Kidney (tissue), 14 donors: Measurements from ENCODE around the gene MAD1L1. TPM values are rescaled to one million over a fixed set of nuclear protein-coding genes. Genes with fewer than 3 reads are reported as not detected.

ENCODE experiments used
- DNase-seq, 5 donors: peaks; one replicate each; pipeline ENCODE4 v3.0.0-alpha.2; 2013 to 2020
- FAIRE-seq: peaks from 2 replicates; lab custom pipeline; 2012; peaks lifted over from hg19 to GRCh38; lab: Jason Lieb, UNC
- H3K27ac ChIP-seq, 2 donors: one replicate each; pipeline ENCODE4 v1.7.0; 2013; ENCODE audit warnings: low read depth in 2 of 2, low read length in 2 of 2, inconsistent platforms in 1 of 2
- H3K27me3 ChIP-seq: one replicate; pipeline ENCODE4 v1.7.1; 2013; ENCODE audit warnings: low read length, inconsistent platforms; ENCODE audit not compliant: control insufficient read depth, insufficient read depth
- H3K36me3 ChIP-seq, 3 donors: one replicate each; pipeline versions ENCODE4 v1.7.0 to v1.7.1; 2013; ENCODE audit warnings: low read length in 3 of 3, control low read depth in 1 of 3, inconsistent platforms in 1 of 3; ENCODE audit not compliant: insufficient read depth in 3 of 3, control insufficient read depth in 2 of 3
- H3K4me1 ChIP-seq, 3 donors: one replicate each; pipeline versions ENCODE4 v1.7.0 to v1.7.1; 2013; ENCODE audit warnings: low read length in 3 of 3, inconsistent platforms in 1 of 3, low read depth in 1 of 3; ENCODE audit not compliant: control insufficient read depth in 2 of 3, insufficient read depth in 2 of 3
- H3K4me3 ChIP-seq, 3 donors: one replicate each; pipeline versions ENCODE4 v1.7.0 to v1.8.1; 2013; ENCODE audit warnings: low read length in 3 of 3, control low read depth in 1 of 3, inconsistent platforms in 1 of 3
- H3K9ac ChIP-seq, 3 donors: one replicate each; pipeline versions ENCODE4 v1.7.0 to v1.7.1; 2013; ENCODE audit warnings: low read length in 3 of 3, control low read depth in 1 of 3, inconsistent platforms in 1 of 3
- H3K9me3 ChIP-seq, 3 donors: one replicate each; pipeline versions ENCODE4 v1.7.0 to v1.7.1; 2013; ENCODE audit warnings: low read length in 3 of 3, control low read depth in 1 of 3, inconsistent platforms in 1 of 3; ENCODE audit not compliant: control insufficient read depth in 2 of 3, insufficient read depth in 1 of 3
- intact Hi-C: fragments of 100-400 bp; cut with DNase I; formaldehyde crosslinking; loops from one replicate; pipeline ENCODE4 v1.11.1; 2022
- polyA plus RNA-seq: library from polyadenylated mRNA; stranded (reverse); fragments of 350-450 nt; fragmentation: Illumina TruSeq; extraction: RNeasy Lipid Tissue Mini Kit (QIAGEN cat#74804); gene quantifications from one replicate; pipeline ENCODE4 v1.2.3, GENCODE V29; 2014; ENCODE audit warnings: low read depth, low replicate concordance; ENCODE audit not compliant: insufficient read depth
- total RNA-seq: library from RNA; stranded (reverse); fragmentation: NEBNext Ultra II Directional; extraction: Animal tissue kit (Norgen Biotek cat#: 25700); gene quantifications from one replicate; pipeline ENCODE4 v1.2.1, GENCODE V29; 2021
- TF ChIP-seq, protein P1 (sequence below): IDR thresholded peaks from 3 replicates; pipeline ENCODE4 v1.5.1; 2012; ENCODE audit warnings: mild to moderate bottlenecking, moderate library complexity, borderline replicate concordance; ENCODE audit not compliant: insufficient read depth; ENCODE audit errors: extremely low read depth
- donor health status: control.
- donor health status: control.
- donor health status: control.
- donor health status: control.
- donor health status: control.
- donor health status: DM: yes; HTN: yes; CAD: no.
- donor health status: Normal renal cell carcinoma (clear cell type).

MAD1L1 gene
- total and polyA plus RNA-seq, 2 donors from 2014 or later: 33.2 to 45.2 TPM

GRCh38 chr7:1915956-1916600 lies 316.7 kb downstream of the MAD1L1 start:
- Histone ChIP-seq H3K27ac (no peak overlapping the region), H3K9ac (no peak overlapping the region), H3K9me3 (no peaks in the 10 kb centered on the region), H3K36me3 (no peaks in the 10 kb centered on the region), H3K4me3 (no peak overlapping the region), H3K27me3 (no peaks in the 10 kb centered on the region), H3K4me1 (peaks cover 0 to 8% (median 0%) of the 10 kb centered on the region in 3 donors)
- intact Hi-C loops: no loop called here
- DNase-seq (peak in 1 of 5 donors; percentile 54), FAIRE-seq (no peak)
- TF ChIP-seq, protein P1, sequence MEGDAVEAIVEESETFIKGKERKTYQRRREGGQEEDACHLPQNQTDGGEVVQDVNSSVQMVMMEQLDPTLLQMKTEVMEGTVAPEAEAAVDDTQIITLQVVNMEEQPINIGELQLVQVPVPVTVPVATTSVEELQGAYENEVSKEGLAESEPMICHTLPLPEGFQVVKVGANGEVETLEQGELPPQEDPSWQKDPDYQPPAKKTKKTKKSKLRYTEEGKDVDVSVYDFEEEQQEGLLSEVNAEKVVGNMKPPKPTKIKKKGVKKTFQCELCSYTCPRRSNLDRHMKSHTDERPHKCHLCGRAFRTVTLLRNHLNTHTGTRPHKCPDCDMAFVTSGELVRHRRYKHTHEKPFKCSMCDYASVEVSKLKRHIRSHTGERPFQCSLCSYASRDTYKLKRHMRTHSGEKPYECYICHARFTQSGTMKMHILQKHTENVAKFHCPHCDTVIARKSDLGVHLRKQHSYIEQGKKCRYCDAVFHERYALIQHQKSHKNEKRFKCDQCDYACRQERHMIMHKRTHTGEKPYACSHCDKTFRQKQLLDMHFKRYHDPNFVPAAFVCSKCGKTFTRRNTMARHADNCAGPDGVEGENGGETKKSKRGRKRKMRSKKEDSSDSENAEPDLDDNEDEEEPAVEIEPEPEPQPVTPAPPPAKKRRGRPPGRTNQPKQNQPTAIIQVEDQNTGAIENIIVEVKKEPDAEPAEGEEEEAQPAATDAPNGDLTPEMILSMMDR: no peak

- peak in 1 of 5 donors; percentile 71 for DNase-seq
- FAIRE-seq: no peak
- no peak overlapping the region for H3K9ac ChIP-seq
- H3K4me1 ChIP-seq: peaks cover 0 to 8% (median 0%) of the 10 kb centered on the region in 3 donors
- H3K27me3 ChIP-seq: no peaks in the 10 kb centered on the region
- H3K4me3 ChIP-seq: no peak overlapping the region
- H3K9me3 ChIP-seq: no peaks in the 10 kb centered on the region
- intact Hi-C loops: no loop called here
- no peaks in the 10 kb centered on the region for H3K36me3 ChIP-seq
- TF ChIP-seq, protein P1: no peak
- no peak overlapping the region for H3K27ac ChIP-seq
These were observed 317.4 kb downstream of the MAD1L1 start for GRCh38 chr7:1915326-1915725.

DNA sequence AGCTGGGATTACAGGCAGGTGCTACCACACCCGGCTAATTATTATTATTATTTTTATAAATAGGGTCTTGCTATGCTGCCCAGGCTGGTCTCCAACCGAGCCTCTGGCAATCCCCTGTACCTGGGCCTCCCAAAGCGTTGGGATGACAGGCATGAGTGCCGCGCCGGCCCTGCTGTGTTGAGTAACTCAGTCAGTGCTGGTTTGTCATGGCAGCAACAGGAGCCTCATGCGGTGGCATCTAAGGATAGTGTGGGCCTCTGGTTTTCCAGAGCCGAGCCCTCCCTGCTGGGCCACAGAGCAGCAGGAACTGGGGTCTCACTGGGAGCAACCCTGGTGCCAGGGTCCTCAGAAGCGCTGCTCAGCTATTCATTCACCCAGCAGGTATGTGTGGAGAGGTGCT lies 318.0 kb downstream of the MAD1L1 start:
- intact Hi-C loops: no loop called here
- TF ChIP-seq, protein P1: no peak
- Histone ChIP-seq H3K27ac (no peak overlapping the region), H3K4me3 (no peak overlapping the region), H3K27me3 (no peaks in the 10 kb centered on the region), H3K9ac (no peak overlapping the region), H3K36me3 (no peaks in the 10 kb centered on the region), H3K9me3 (no peaks in the 10 kb centered on the region), H3K4me1 (peaks cover 0 to 6% (median 0%) of the 10 kb centered on the region in 3 donors)
- FAIRE-seq (no peak), DNase-seq (peak in 1 of 5 donors; percentile 37)

- no peak for FAIRE-seq
These were observed 318.4 kb downstream of the MAD1L1 start for GRCh38 chr7:1914321-1914720.

More at GRCh38 chr7:1914321-1914720, 318.4 kb downstream of the MAD1L1 start:
- Histone ChIP-seq H3K36me3 (no peaks in the 10 kb centered on the region), H3K4me3 (no peak overlapping the region), H3K27me3 (no peaks in the 10 kb centered on the region), H3K4me1 (peaks cover 0 to 2% (median 0%) of the 10 kb centered on the region in 3 donors), H3K9me3 (no peaks in the 10 kb centered on the region), H3K9ac (no peak overlapping the region), H3K27ac (no peak overlapping the region)
- intact Hi-C loops: no loop called here
- TF ChIP-seq, protein P1: no peak
- peak in 1 of 5 donors; percentile 88 for DNase-seq
